Erythroblast (primary cell): Measurements from ENCODE around the gene PPARA.

ENCODE experiments used
- GATA1 ChIP-seq: IDR thresholded peaks from 2 replicates; pipeline ENCODE4 v1.6.1; 2011; ENCODE audit warnings: low read depth, mild to moderate bottlenecking, control low read depth, low read length, moderate library complexity
- POLR2A ChIP-seq: IDR thresholded peaks from 2 replicates; pipeline ENCODE4 v1.6.1; 2011; ENCODE audit warnings: mild to moderate bottlenecking, low read length

DNA sequence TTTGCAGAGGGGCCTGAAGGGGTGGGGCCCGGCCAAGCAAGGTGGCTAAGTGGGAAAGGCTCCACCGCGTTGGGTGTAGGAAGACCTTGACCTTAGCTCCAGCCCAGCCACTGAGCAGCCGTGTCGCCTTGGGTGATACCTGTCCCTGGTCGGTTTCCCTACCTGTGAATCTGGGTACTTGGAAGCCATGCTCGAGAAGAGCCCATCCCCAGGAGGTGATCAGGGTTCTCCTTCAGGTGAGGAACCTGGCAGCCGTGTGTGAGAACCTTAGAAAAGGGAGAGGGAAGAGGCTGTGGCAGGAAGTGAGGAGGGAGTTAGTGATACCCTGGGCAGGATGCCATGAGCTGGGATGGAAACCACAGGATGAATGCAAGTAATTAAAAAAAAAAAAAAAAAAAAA is 21.6 kb downstream of the PPARA start:
- TF ChIP-seq POLR2A, result no peak
- no peak for TF ChIP-seq GATA1
